Mammary epithelial cell (primary cell): ENCODE measurements around the gene CLCN7.

ENCODE experiments used
- CTCF ChIP-seq, 2 donors: IDR thresholded peaks in 1 of 2; conservative IDR thresholded peaks in 1 of 2; 2 replicates each; pipeline ENCODE4 v1.5.1; 2011 to 2012; ENCODE audit warnings: inconsistent platforms in 2 of 2, low read length in 2 of 2, mild to moderate bottlenecking in 2 of 2, control low read depth in 1 of 2, low read depth in 1 of 2; ENCODE audit not compliant: insufficient read depth in 1 of 2; ENCODE audit errors: extremely low read depth in 1 of 2
- EZH2 ChIP-seq: IDR thresholded peaks from 2 replicates; pipeline ENCODE4 v1.6.1; 2012; ENCODE audit warnings: low read length, inconsistent platforms, borderline replicate concordance

- TF ChIP-seq CTCF (conservative IDR thresholded peaks at IDR 0.05 in 1 of 2, IDR thresholded peaks at IDR 0.05 in 1 of 2; ENCODE audit: extremely low read depth in 1 of 2, insufficient read depth in 1 of 2, low read depth in 1 of 2, low read length in 2 of 2) (no peak), EZH2 (no peak)
Observed at GRCh38 chr16:1518626-1519135, 43.9 kb upstream of the CLCN7 start.
